BE2C (cell line): ENCODE measurements around the gene SLC9A1.

ENCODE experiments used
- DNase-seq: peaks from one replicate; pipeline ENCODE4 v3.0.0-alpha.2; 2020
- H3K27me3 ChIP-seq: fragments of 250-450 bp; sonication (Bioruptor Pico); 2 replicates; pipeline ENCODE4 v1.5.1; 2020; ENCODE audit warnings: mild to moderate bottlenecking
- H3K36me3 ChIP-seq: fragments of 250-450 bp; sonication (Bioruptor Pico); 2 replicates; pipeline ENCODE4 v1.5.1; 2020; ENCODE audit warnings: mild to moderate bottlenecking
- H3K4me1 ChIP-seq: fragments of 250-450 bp; sonication (Bioruptor Pico); 2 replicates; pipeline ENCODE4 v1.5.1; 2020
- H3K4me3 ChIP-seq: 2 replicates; pipeline ENCODE4 v1.5.1; 2011; ENCODE audit warnings: low read depth, low read length
- H3K9me3 ChIP-seq: fragments of 250-450 bp; sonication (Bioruptor Pico); 2 replicates; pipeline ENCODE4 v1.5.1; 2020
- CTCF ChIP-seq: IDR thresholded peaks from 2 replicates; pipeline ENCODE4 v1.5.1; 2012; ENCODE audit warnings: mild to moderate bottlenecking, low read depth, low read length

The SLC9A1 gene

GRCh38 chr1:27068922-27069321 lies 86.0 kb downstream of the SLC9A1 start:
- no peak for DNase-seq
- Histone ChIP-seq H3K4me1 (no peaks in the 10 kb centered on the region; the same call in 1 of the 2 replicates), H3K36me3 (no peaks in the 10 kb centered on the region), H3K4me3 (no peak overlapping the region), H3K27me3 (no peaks in the 10 kb centered on the region), H3K9me3 (no peaks in the 10 kb centered on the region)
- TF ChIP-seq CTCF: no peak

- Histone ChIP-seq H3K27me3 (no peaks in the 10 kb centered on the region), H3K4me3 (no peak overlapping the region), H3K9me3 (no peaks in the 10 kb centered on the region), H3K4me1 (no peaks in the 10 kb centered on the region; the same call in 1 of the 2 replicates), H3K36me3 (no peaks in the 10 kb centered on the region)
- no peak for DNase-seq
- no peak for TF ChIP-seq CTCF
Measured at GRCh38 chr1:27065999-27066630, 88.8 kb downstream of the SLC9A1 start.

GRCh38 chr1:27060891-27061290 lies 94.0 kb downstream of the SLC9A1 start:
- no peaks in the 10 kb centered on the region for H3K27me3 ChIP-seq
- TF ChIP-seq CTCF: no peak
- no peak overlapping the region for H3K4me3 ChIP-seq
- H3K36me3 ChIP-seq: no peaks in the 10 kb centered on the region
- no peak for DNase-seq
- H3K9me3 ChIP-seq: no peaks in the 10 kb centered on the region
- no peaks in the 10 kb centered on the region for H3K4me1 ChIP-seq

- no peaks in the 10 kb centered on the region for H3K9me3 ChIP-seq
- TF ChIP-seq CTCF: no peak
- H3K4me1 ChIP-seq: no peaks in the 10 kb centered on the region
- no peaks in the 10 kb centered on the region for H3K36me3 ChIP-seq
- H3K4me3 ChIP-seq: no peak overlapping the region
- no peak for DNase-seq
- no peaks in the 10 kb centered on the region for H3K27me3 ChIP-seq
Measured at GRCh38 chr1:27058966-27059669, 95.8 kb downstream of the SLC9A1 start.

GRCh38 chr1:27057801-27058625 lies 96.9 kb downstream of the SLC9A1 start:
- H3K36me3 ChIP-seq: no peaks in the 10 kb centered on the region
- H3K9me3 ChIP-seq: no peaks in the 10 kb centered on the region
- DNase-seq: no peak
- H3K4me3 ChIP-seq: no peak overlapping the region
- H3K27me3 ChIP-seq: no peaks in the 10 kb centered on the region
- no peaks in the 10 kb centered on the region for H3K4me1 ChIP-seq
- TF ChIP-seq CTCF: no peak
